LNCAP (cell line): ENCODE measurements around the gene CAMK2A.

ENCODE experiments used
- CTCF ChIP-seq: fragments of 450-650 bp; IDR thresholded peaks from 2 replicates; pipeline ENCODE4 v1.5.1; 2017; ENCODE audit warnings: mild to moderate bottlenecking

Gene CAMK2A

GRCh38 chr5:150307617-150308426, 18.2 kb upstream of the CAMK2A start:
- TF ChIP-seq CTCF = no peak

- TF ChIP-seq CTCF = no peak
Observed at GRCh38 chr5:150306775-150307174, 17.2 kb upstream of the CAMK2A start.

- no peak for TF ChIP-seq CTCF
Observed at GRCh38 chr5:150305557-150305956, 16.0 kb upstream of the CAMK2A start.

- no peak for TF ChIP-seq CTCF
Observed at GRCh38 chr5:150305095-150305494, 15.5 kb upstream of the CAMK2A start.

- TF ChIP-seq CTCF = no peak
Observed at GRCh38 chr5:150304481-150305081, 15.0 kb upstream of the CAMK2A start.

GRCh38 chr5:150303660-150304386, 14.2 kb upstream of the CAMK2A start:
- TF ChIP-seq CTCF = no peak

GRCh38 chr5:150303070-150303615, 13.6 kb upstream of the CAMK2A start:
- no peak for TF ChIP-seq CTCF
